Erythroblast (primary cell): ENCODE results near the gene USH1G.

Experiments used
- GATA1 ChIP-seq: IDR thresholded peaks from 2 replicates; pipeline ENCODE4 v1.6.1; 2011; ENCODE audit warnings: low read depth, mild to moderate bottlenecking, control low read depth, low read length, moderate library complexity
- POLR2A ChIP-seq: IDR thresholded peaks from 2 replicates; pipeline ENCODE4 v1.6.1; 2011; ENCODE audit warnings: mild to moderate bottlenecking, low read length

DNA sequence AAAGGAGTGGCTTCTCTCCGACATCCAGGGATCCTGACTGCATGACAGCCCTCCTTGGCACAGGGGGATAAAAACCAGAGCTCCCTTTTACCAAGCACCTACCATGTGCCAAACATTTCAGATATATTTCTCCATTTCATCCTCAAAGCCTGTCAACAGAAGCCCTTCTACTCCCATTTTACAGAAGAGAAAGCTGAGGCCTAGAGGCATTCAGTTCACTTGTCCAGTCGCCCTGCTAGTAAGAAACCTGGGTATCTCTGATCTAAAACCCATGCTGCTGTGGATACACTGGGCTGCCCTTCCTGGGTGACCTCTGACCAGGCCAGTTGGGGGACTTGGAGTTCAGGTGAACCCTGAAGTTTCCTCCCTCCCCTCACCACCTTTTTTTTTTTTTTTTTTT, 44.4 kb downstream of the USH1G start:
- TF ChIP-seq POLR2A: no peak
- TF ChIP-seq GATA1: no peak
